Tibial artery (tissue), 4 donors: ENCODE results near the gene CAMK4.

Source experiments
- DNase-seq, 2 donors: peaks; one replicate each; pipeline ENCODE4 v3.0.0-alpha.2; 2019
- H3K27ac ChIP-seq, 2 donors: fragments of 200-600 bp; sonication (generic) in 1 of 2; 1 replicate in 1 of 2; 2 replicates in 1 of 2; pipeline ENCODE4 v1.5.1; 2018 to 2019; ENCODE audit warnings: mild to moderate bottlenecking in 1 of 2
- H3K27me3 ChIP-seq, 2 donors: fragments of 200-600 bp; sonication (generic) in 1 of 2; one replicate each; pipeline versions ENCODE4 v1.5.1 to v1.6.0; 2016 to 2019
- H3K36me3 ChIP-seq, 3 donors: fragments of 200-600 bp; sonication (generic) in 2 of 3; one replicate each; pipeline ENCODE4 v1.5.1; 2016 to 2019; ENCODE audit warnings: mild to moderate bottlenecking in 2 of 3
- H3K4me1 ChIP-seq, 4 donors: fragments of 200-600 bp; sonication (generic) in 2 of 4; 1 replicate in 3 of 4; 2 replicates in 1 of 4; pipeline ENCODE4 v1.5.1; 2016 to 2019
- H3K4me3 ChIP-seq, 2 donors: fragments of 200-600 bp; sonication (generic) in 1 of 2; 1 replicate in 1 of 2; 2 replicates in 1 of 2; pipeline ENCODE4 v1.5.1; 2018 to 2019; ENCODE audit warnings: mild to moderate bottlenecking in 2 of 2
- H3K9me3 ChIP-seq, 3 donors: fragments of 200-600 bp; sonication (generic) in 1 of 3; one replicate each; pipeline ENCODE4 v1.5.1; 2016 to 2019
- intact Hi-C: fragments of 100-400 bp; cut with DNase I; formaldehyde crosslinking; loops from one replicate; pipeline ENCODE4 v1.15.0; 2023; ENCODE audit warnings: low total_unique reads
- TF ChIP-seq, protein P1 (sequence below), 2 experiments: fragments of 200-600 bp in 1 of 2; fragments of 450-650 bp in 1 of 2; IDR thresholded peaks; one replicate each; pipeline ENCODE4 v1.5.1; 2017 to 2019; ENCODE audit warnings: antibody characterized with exemption in 2 of 2, mild to moderate bottlenecking in 1 of 2, moderate library complexity in 1 of 2

CAMK4 gene

DNA sequence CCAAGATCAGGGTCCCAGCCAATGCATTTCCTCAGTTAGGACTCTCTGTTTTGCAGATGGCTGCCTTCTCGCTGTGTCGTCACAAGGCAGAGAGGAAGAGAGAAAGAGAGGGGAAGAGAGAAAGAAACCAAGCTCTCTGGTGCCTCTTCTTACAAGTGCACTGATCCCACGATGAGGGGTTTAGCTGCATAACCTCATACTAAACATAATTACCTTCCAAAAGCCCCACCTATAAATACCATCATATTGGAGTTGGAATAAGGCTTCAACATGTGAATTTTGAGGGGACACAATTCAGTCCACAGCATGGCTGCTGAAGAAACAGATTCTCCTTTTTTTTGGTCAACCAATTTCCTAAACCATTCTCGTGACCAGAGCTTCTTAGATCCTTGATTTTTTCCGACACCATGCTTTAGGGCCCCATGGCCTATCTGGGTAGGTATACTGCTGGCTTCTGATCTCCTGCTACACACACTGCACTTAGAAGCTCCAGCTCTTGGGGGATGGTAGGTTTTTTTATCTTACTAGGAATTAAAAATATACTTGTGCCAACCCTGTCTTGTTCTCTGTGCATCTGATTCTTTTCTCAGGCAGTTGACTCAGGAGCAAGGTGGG, 5.1 kb downstream of the CAMK4 start:
- Histone ChIP-seq H3K4me3 (no peak overlapping the region), H3K27me3 (no peaks in the 10 kb centered on the region), H3K4me1 (peaks cover 0 to 8% (median 5%) of the 10 kb centered on the region in 4 donors), H3K9me3 (no peaks in the 10 kb centered on the region), H3K27ac (no peak overlapping the region), H3K36me3 (no peaks in the 10 kb centered on the region)
- intact Hi-C loops = no loop called here
- no peak for DNase-seq
- TF ChIP-seq, protein P1, sequence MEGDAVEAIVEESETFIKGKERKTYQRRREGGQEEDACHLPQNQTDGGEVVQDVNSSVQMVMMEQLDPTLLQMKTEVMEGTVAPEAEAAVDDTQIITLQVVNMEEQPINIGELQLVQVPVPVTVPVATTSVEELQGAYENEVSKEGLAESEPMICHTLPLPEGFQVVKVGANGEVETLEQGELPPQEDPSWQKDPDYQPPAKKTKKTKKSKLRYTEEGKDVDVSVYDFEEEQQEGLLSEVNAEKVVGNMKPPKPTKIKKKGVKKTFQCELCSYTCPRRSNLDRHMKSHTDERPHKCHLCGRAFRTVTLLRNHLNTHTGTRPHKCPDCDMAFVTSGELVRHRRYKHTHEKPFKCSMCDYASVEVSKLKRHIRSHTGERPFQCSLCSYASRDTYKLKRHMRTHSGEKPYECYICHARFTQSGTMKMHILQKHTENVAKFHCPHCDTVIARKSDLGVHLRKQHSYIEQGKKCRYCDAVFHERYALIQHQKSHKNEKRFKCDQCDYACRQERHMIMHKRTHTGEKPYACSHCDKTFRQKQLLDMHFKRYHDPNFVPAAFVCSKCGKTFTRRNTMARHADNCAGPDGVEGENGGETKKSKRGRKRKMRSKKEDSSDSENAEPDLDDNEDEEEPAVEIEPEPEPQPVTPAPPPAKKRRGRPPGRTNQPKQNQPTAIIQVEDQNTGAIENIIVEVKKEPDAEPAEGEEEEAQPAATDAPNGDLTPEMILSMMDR (IDR thresholded peaks at IDR 0.05) = no peak

DNA sequence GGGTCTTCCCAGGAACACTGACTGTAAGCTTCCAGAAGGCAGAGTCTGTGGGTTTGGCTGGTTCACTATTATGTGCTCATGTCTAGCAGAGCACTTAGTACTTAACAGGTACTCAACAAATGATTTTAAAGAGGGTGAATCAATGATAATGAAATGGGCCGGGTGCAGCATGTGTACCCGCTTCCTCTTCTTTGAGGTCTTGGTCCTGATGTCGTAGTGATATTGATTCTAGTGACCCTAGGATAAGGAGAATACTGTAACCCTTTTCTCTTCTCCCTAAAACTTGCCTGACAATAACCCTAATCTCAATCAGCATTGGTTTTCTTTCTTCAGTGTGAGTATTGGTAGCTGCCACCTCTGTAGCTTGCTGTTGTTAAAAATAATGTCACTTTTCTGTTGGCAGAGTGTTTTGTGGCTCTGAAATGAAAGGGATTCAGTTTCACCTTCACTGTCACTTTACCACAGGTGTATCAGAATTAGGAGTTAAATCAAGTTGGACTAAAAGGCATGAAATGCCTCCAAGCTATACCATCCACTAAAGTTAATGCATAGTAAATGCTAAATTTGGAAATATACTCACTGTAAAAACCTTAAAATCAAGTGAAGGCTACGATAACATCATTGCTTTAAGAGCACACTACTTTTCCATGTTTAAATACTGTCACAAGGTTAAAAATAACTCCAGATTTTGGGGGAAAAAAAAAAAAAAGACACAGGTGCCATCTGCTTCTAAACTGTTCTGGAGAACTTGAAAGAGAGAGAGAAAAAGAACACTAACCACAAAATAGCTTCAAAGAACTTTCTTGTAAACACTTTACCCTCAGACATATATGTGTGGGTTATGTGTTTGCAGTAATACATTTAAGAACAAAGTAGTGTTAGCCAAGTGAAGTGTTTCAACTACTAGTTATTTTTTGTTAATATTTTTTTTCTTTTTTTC, 6.0 kb downstream of the CAMK4 start:
- no peaks in the 10 kb centered on the region for H3K27me3 ChIP-seq
- TF ChIP-seq, protein P1 (IDR thresholded peaks at IDR 0.05) = no peak
- H3K4me1 ChIP-seq = no peaks in the 10 kb centered on the region
- no peak overlapping the region for H3K4me3 ChIP-seq
- intact Hi-C loops = no loop called here
- DNase-seq = no peak
- H3K9me3 ChIP-seq = no peaks in the 10 kb centered on the region
- H3K27ac ChIP-seq = no peak overlapping the region
- no peaks in the 10 kb centered on the region for H3K36me3 ChIP-seq

DNA sequence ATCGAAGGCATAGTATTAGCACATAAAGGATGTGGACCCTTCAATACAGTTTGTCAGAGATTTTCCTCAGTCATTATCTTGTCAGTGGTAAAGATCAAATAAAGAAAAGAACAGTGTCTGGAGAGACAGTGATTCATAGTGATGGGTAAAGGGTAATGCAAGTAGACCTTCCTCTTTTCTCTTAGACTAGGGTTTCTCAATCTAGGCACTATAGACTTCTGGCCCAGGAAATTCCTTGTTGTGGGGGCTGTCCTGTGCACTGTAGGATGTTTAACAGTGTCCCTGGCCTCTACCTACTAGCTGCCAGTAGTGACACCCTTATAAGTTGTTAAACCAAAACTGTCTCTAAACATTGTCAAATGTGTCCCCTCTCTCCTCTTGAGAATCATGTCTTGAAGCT, 6.9 kb downstream of the CAMK4 start:
- intact Hi-C loops = no loop called here
- H3K4me1 ChIP-seq = no peaks in the 10 kb centered on the region
- no peak for DNase-seq
- no peak overlapping the region for H3K4me3 ChIP-seq
- no peak overlapping the region for H3K27ac ChIP-seq
- H3K9me3 ChIP-seq = no peaks in the 10 kb centered on the region
- no peaks in the 10 kb centered on the region for H3K27me3 ChIP-seq
- TF ChIP-seq, protein P1 (IDR thresholded peaks at IDR 0.05) = no peak
- H3K36me3 ChIP-seq = no peaks in the 10 kb centered on the region

DNA sequence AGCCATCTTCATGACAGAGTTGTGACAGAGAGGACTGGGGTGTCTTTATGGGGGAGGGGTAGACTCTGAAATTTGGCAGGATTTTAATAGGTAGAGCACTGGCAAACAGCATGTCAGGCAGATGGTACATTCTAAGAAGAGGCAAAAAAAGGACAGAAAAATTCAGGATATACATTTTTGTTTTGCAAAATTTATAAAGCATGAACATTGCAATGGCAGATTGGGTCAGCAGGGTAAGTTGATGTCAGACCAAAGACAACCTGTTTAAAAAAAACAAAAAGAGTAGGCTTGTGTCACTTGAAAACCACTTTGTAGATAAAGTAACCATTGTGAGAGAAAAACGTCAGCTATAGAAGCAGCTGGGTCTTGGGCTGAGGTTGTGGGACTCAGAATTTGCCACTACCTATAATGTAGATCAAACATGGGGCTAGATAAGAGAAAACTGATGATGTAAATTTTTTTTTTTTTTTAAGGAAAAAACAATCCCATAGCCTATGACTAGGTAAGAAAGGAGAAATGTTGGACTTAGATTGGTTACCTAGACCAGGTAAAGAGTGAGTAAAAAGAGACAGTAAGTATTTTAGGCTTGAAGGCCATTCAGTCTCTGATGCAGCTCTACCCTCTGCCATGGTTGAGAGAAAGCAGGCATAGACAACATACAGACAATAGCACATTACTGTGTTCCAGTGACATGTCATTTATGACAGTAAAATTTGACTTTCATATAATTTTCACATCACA, 8.3 kb downstream of the CAMK4 start:
- Histone ChIP-seq H3K27me3 (no peaks in the 10 kb centered on the region), H3K27ac (no peak overlapping the region), H3K4me3 (no peak overlapping the region), H3K4me1 (no peaks in the 10 kb centered on the region), H3K36me3 (no peaks in the 10 kb centered on the region), H3K9me3 (no peaks in the 10 kb centered on the region)
- no peak for DNase-seq
- intact Hi-C loops = no loop called here
- TF ChIP-seq, protein P1 (IDR thresholded peaks at IDR 0.05) = no peak

DNA sequence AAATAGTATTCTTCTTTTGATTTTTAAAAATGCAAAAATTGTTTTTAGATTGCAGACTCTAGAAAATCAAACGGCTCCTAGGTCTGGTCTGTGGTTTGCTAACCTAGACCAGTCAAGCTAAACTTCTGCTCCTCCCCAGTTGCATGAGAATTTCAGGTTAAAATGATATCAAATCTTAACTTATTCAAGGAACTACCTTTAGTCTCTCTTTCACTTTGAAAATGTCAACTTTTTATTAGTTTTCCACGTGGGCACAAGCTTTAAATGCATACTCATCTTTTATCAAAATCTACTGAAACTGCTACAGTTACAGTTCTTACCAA, 8.8 kb downstream of the CAMK4 start:
- Histone ChIP-seq H3K4me1 (no peaks in the 10 kb centered on the region), H3K9me3 (no peaks in the 10 kb centered on the region), H3K4me3 (no peak overlapping the region), H3K36me3 (no peaks in the 10 kb centered on the region), H3K27ac (no peak overlapping the region), H3K27me3 (no peaks in the 10 kb centered on the region)
- DNase-seq = no peak
- TF ChIP-seq, protein P1 (IDR thresholded peaks at IDR 0.05) = no peak
- intact Hi-C loops = no loop called here
